Activated CD4-positive, alpha-beta T cell treated with anti-CD3 and anti-CD28 coated beads for 36 hours (primary cell): ENCODE data around the gene ATP9B. TPM values are rescaled to one million over a fixed set of nuclear protein-coding genes. Genes with fewer than 3 reads are reported as not detected.

Experiments used
- ATAC-seq: fragments of 200-7000 bp; cut with Tn5 transposase; one replicate; pipeline ENCODE4 v1.10.0; 2021; ENCODE audit warnings: mild to moderate bottlenecking, moderate library complexity
- CTCF ChIA-PET: fragments of 350-600 bp; sonication (Branson Sonifier 250); formaldehyde crosslinking; loops from one replicate; lab custom pipeline; 2021; ENCODE audit warnings: antibody characterized with exemption; lab: Charles Lee
- POLR2A ChIA-PET: fragments of 350-600 bp; sonication (Branson Sonifier 250); formaldehyde crosslinking; loops from one replicate; lab custom pipeline; 2021; ENCODE audit warnings: antibody characterized with exemption, inconsistent platforms; lab: Charles Lee
- DNase-seq: peaks from one replicate; pipeline ENCODE4 v3.0.0-alpha.2; 2020
- H3K27ac Mint-ChIP-seq: one replicate; pipeline ENCODE4 v1.8.0; 2021; ENCODE audit warnings: mixed read lengths
- H3K27me3 Mint-ChIP-seq: one replicate; pipeline ENCODE4 v1.8.0; 2021; ENCODE audit warnings: mixed read lengths
- H3K36me3 Mint-ChIP-seq: one replicate; pipeline ENCODE4 v1.8.0; 2021; ENCODE audit warnings: low read depth, mixed read lengths
- H3K4me1 Mint-ChIP-seq: one replicate; pipeline ENCODE4 v1.8.0; 2021; ENCODE audit warnings: mixed read lengths
- H3K4me3 Mint-ChIP-seq: one replicate; pipeline ENCODE4 v1.8.0; 2021; ENCODE audit warnings: mild to moderate bottlenecking, moderate library complexity, mixed read lengths
- H3K9me3 Mint-ChIP-seq: one replicate; pipeline ENCODE4 v1.8.0; 2021; ENCODE audit warnings: low read depth, mixed read lengths
- intact Hi-C, 2 experiments: fragments of 100-400 bp; cut with DNase I in 1 of 2; cut with micrococcal nuclease in 1 of 2; formaldehyde crosslinking; loops; one replicate each; pipeline versions ENCODE4 v1.14.2 to v1.15.1; 2022 to 2024; cut with DNase I, micrococcal nuclease
- total RNA-seq, 2 experiments: library from RNA; stranded (reverse); gene quantifications; one replicate each; pipeline ENCODE4 v1.2.3, GENCODE V29; 2021

Gene ATP9B
- total RNA-seq, 2 experiments from 2014 or later, result 19.4 to 20.8 TPM

- Mint-ChIP-seq H3K27me3 (no peaks in the 10 kb centered on the region), H3K4me1 (peaks cover 10% of the 10 kb centered on the region), H3K36me3 (peaks cover 14% of the 10 kb centered on the region), H3K9me3 (no peaks in the 10 kb centered on the region), H3K27ac (peak overlapping the region; percentile 58), H3K4me3 (no peak overlapping the region)
- CTCF ChIA-PET, result interaction anchor here (0.6 to 4.6 kb wide), 27 partner anchors 9 to 324 kb away, joined by 3 to 30 read pairs (median 4); no protein-coding TSS in a partner anchor
- ATAC-seq (no peak), DNase-seq (no peak)
- POLR2A ChIA-PET, result no interaction called here
- intact Hi-C loops, result loop anchor here (1.0 kb wide), 3 partner anchors 14 to 265 kb away; no protein-coding TSS in a partner anchor
Observed at GRCh38 chr18:79379251-79379905, 310.2 kb downstream of the ATP9B start.

- Mint-ChIP-seq H3K27me3 (no peaks in the 10 kb centered on the region), H3K36me3 (peaks cover 14% of the 10 kb centered on the region), H3K9me3 (no peaks in the 10 kb centered on the region), H3K4me3 (no peak overlapping the region), H3K27ac (no peak overlapping the region), H3K4me1 (peaks cover 10% of the 10 kb centered on the region)
- ChIA-PET CTCF (interaction anchor here (0.6 to 4.6 kb wide), 26 partner anchors 11 to 323 kb away, joined by 3 to 30 read pairs (median 4); no protein-coding TSS in a partner anchor), POLR2A (interaction anchor here (1.1 kb wide), 1 partner anchor 23 kb away, joined by 5 read pairs; no protein-coding TSS in a partner anchor)
- intact Hi-C loops, result loop anchor here (1.0 kb wide), 3 partner anchors 13 to 264 kb away; no protein-coding TSS in a partner anchor
- ATAC-seq (no peak), DNase-seq (no peak)
Observed at GRCh38 chr18:79379931-79380815, 311.0 kb downstream of the ATP9B start.

GRCh38 chr18:79380816-79381806, 311.9 kb downstream of the ATP9B start:
- ATAC-seq (peak; percentile 50), DNase-seq (peak; percentile 87)
- Mint-ChIP-seq H3K27ac (no peak overlapping the region), H3K9me3 (no peaks in the 10 kb centered on the region), H3K27me3 (no peaks in the 10 kb centered on the region), H3K4me1 (peaks cover 10% of the 10 kb centered on the region), H3K36me3 (peaks cover 14% of the 10 kb centered on the region), H3K4me3 (no peak overlapping the region)
- CTCF ChIA-PET, result interaction anchor here (0.6 to 4.6 kb wide), 22 partner anchors 10 to 292 kb away, joined by 3 to 30 read pairs (median 5); no protein-coding TSS in a partner anchor
- intact Hi-C loops, result loop anchor here in 1 of 2 experiments (1.0 kb wide), 1 partner anchor 147 kb away; no protein-coding TSS in a partner anchor
- POLR2A ChIA-PET, result interaction anchor here (1.1 kb wide), 1 partner anchor 22 kb away, joined by 5 read pairs; no protein-coding TSS in a partner anchor

GRCh38 chr18:79381811-79382311, 312.7 kb downstream of the ATP9B start:
- CTCF ChIA-PET, result interaction anchor here (0.6 to 3.2 kb wide), 12 partner anchors 9 to 262 kb away, joined by 3 to 30 read pairs (median 6); no protein-coding TSS in a partner anchor
- no peak for ATAC-seq
- peaks cover 14% of the 10 kb centered on the region for H3K36me3 Mint-ChIP-seq

GRCh38 chr18:79382681-79383387, 313.6 kb downstream of the ATP9B start:
- intact Hi-C loops, result no loop called here

More at GRCh38 chr18:79381811-79382311, 312.7 kb downstream of the ATP9B start:
- POLR2A ChIA-PET, result no interaction called here
- DNase-seq, result no peak
- Mint-ChIP-seq H3K9me3 (no peaks in the 10 kb centered on the region), H3K4me3 (no peak overlapping the region), H3K4me1 (peaks cover 10% of the 10 kb centered on the region), H3K27me3 (no peaks in the 10 kb centered on the region), H3K27ac (no peak overlapping the region)
- intact Hi-C loops, result loop anchor here in 1 of 2 experiments (1.0 kb wide), 1 partner anchor 146 kb away; no protein-coding TSS in a partner anchor

DNA sequence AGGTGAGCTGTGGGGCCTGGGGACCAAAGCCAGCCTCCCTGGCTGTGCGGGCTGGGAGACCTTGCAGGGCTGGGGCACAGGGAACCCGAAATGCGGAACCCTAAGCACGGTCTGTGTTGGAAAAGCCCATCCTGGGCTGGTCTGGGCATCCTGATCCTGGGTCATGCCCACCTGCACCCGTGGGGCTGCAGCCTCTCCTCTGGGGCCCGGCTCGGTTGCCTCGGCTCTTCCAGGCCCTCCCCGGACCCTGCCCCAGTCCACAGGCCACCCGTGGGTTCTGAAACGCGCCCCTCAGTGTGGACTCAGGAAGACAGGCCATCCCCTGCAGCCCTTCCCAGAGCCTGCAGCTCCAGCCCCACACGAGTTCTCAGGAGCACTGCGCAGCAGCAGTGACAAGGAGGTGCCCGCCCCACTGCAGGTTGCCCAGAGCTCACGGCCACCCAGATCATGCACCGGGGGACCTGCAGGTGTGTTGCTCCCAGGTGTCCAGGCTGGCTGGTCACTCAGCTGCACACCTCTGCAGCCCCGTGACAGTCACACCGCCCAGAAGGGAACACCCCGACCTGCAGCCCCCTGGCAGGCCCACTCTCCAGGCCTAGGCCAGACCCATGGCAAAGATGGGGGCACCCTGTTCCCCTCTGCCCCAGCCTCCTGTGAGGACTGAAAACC, 314.3 kb downstream of the ATP9B start:
- Mint-ChIP-seq H3K9me3 (no peaks in the 10 kb centered on the region), H3K36me3 (peaks cover 6% of the 10 kb centered on the region), H3K27ac (no peak overlapping the region), H3K4me3 (no peak overlapping the region), H3K4me1 (peaks cover 19% of the 10 kb centered on the region), H3K27me3 (peaks cover under 1% of the 10 kb centered on the region)
- DNase-seq (no peak), ATAC-seq (no peak)
- POLR2A ChIA-PET, result no interaction called here
- CTCF ChIA-PET, result interaction anchor here (0.9 to 2.3 kb wide), 4 partner anchors 10 to 147 kb away, joined by 3 to 5 read pairs (median 3); no protein-coding TSS in a partner anchor
- intact Hi-C loops, result no loop called here

More at GRCh38 chr18:79382681-79383387, 313.6 kb downstream of the ATP9B start:
- POLR2A ChIA-PET, result no interaction called here
- CTCF ChIA-PET, result interaction anchor here (0.9 to 2.3 kb wide), 4 partner anchors 10 to 148 kb away, joined by 3 to 6 read pairs (median 4); no protein-coding TSS in a partner anchor
- Mint-ChIP-seq H3K27me3 (no peaks in the 10 kb centered on the region), H3K9me3 (no peaks in the 10 kb centered on the region), H3K4me3 (no peak overlapping the region), H3K36me3 (peaks cover 13% of the 10 kb centered on the region), H3K4me1 (peaks cover 13% of the 10 kb centered on the region), H3K27ac (no peak overlapping the region)
- ATAC-seq, result no peak
- DNase-seq, result no peak

GRCh38 chr18:79384151-79384807, 315.1 kb downstream of the ATP9B start:
- no peaks in the 10 kb centered on the region for H3K9me3 Mint-ChIP-seq
- DNase-seq (no peak), ATAC-seq (no peak)
- ChIA-PET CTCF (interaction anchor here (0.6 to 2.3 kb wide), 6 partner anchors 9 to 180 kb away, joined by 3 to 5 read pairs (median 3); no protein-coding TSS in a partner anchor), POLR2A (no interaction called here)
- peaks cover 17% of the 10 kb centered on the region for H3K4me1 Mint-ChIP-seq
- H3K27me3 Mint-ChIP-seq, result peaks cover 4% of the 10 kb centered on the region
- H3K27ac Mint-ChIP-seq, result peak overlapping the region; percentile 25
- intact Hi-C loops, result no loop called here
- no peaks in the 10 kb centered on the region for H3K36me3 Mint-ChIP-seq
- H3K4me3 Mint-ChIP-seq, result no peak overlapping the region

GRCh38 chr18:79384834-79385233, 315.6 kb downstream of the ATP9B start:
- peaks cover 6% of the 10 kb centered on the region for H3K27me3 Mint-ChIP-seq
- H3K4me3 Mint-ChIP-seq, result no peak overlapping the region
- H3K36me3 Mint-ChIP-seq, result no peaks in the 10 kb centered on the region
- no peaks in the 10 kb centered on the region for H3K9me3 Mint-ChIP-seq
- ATAC-seq, result no peak
- H3K4me1 Mint-ChIP-seq, result peaks cover 14% of the 10 kb centered on the region
- intact Hi-C loops, result no loop called here
- POLR2A ChIA-PET, result no interaction called here
- H3K27ac Mint-ChIP-seq, result no peak overlapping the region
- CTCF ChIA-PET, result interaction anchor here (0.6 to 2.3 kb wide), 4 partner anchors 8 to 181 kb away, joined by 3 to 5 read pairs (median 4); no protein-coding TSS in a partner anchor
- DNase-seq, result no peak

- no peak for ATAC-seq
- Mint-ChIP-seq H3K27ac (no peak overlapping the region), H3K4me1 (peaks cover 14% of the 10 kb centered on the region), H3K4me3 (no peak overlapping the region), H3K9me3 (no peaks in the 10 kb centered on the region), H3K27me3 (peaks cover 6% of the 10 kb centered on the region), H3K36me3 (no peaks in the 10 kb centered on the region)
- ChIA-PET POLR2A (no interaction called here), CTCF (interaction anchor here (1.0 to 1.1 kb wide), 2 partner anchors 139 to 143 kb away, joined by 3 to 4 read pairs; no protein-coding TSS in a partner anchor)
- intact Hi-C loops, result no loop called here
- no peak for DNase-seq
Observed at GRCh38 chr18:79385326-79385707, 316.1 kb downstream of the ATP9B start.
